SU-DHL-6 (cell line): ENCODE results near the gene ONECUT1.

ENCODE experiments used
- H2AFZ ChIP-seq: fragments of 200-600 bp; sonication (generic); 2 replicates; pipeline ENCODE4 v1.6.1; 2014; ENCODE audit warnings: low read depth, mild to moderate bottlenecking, moderate library complexity, mixed read lengths, antibody characterized with exemption, low read length; ENCODE audit not compliant: severe bottlenecking
- H3F3A ChIP-seq: fragments of 200-600 bp; shearing (Covaris generic); 2 replicates; pipeline ENCODE4 v1.6.0; 2016; ENCODE audit warnings: antibody characterized with exemption, mild to moderate bottlenecking; ENCODE audit not compliant: insufficient read depth
- H3K27ac ChIP-seq: fragments of 200-600 bp; sonication (generic); 2 replicates; pipeline ENCODE4 v1.5.1; 2016; ENCODE audit warnings: low read depth, mild to moderate bottlenecking, low read length, moderate library complexity, mixed read lengths
- H3K27me3 ChIP-seq: fragments of 200-600 bp; sonication (generic), shearing (Covaris generic); 2 replicates; pipeline ENCODE4 v1.6.0; 2014; ENCODE audit warnings: mild to moderate bottlenecking, low read length
- H3K36me3 ChIP-seq: fragments of 200-600 bp; sonication (generic); 2 replicates; pipeline ENCODE4 v1.6.1; 2014; ENCODE audit warnings: mild to moderate bottlenecking, low read length, mixed read lengths
- H3K4me2 ChIP-seq: fragments of 300-600, 200-600 bp; shearing (Covaris generic), sonication (generic); 2 replicates; pipeline ENCODE4 v1.6.0; 2014; ENCODE audit warnings: low read length, low read depth, mild to moderate bottlenecking; ENCODE audit not compliant: poor library complexity, severe bottlenecking
- H3K4me3 ChIP-seq: fragments of 200-600 bp; sonication (generic); 2 replicates; pipeline ENCODE4 v1.5.1; 2014; ENCODE audit warnings: antibody characterized with exemption, low read length, mild to moderate bottlenecking, mixed read lengths; ENCODE audit not compliant: insufficient read depth, poor library complexity, severe bottlenecking
- H3K79me2 ChIP-seq: fragments of 200-600 bp; sonication (generic); 2 replicates; pipeline ENCODE4 v1.6.1; 2014; ENCODE audit warnings: mild to moderate bottlenecking, low read length, moderate library complexity; ENCODE audit not compliant: insufficient read depth
- H3K9ac ChIP-seq: fragments of 200-600 bp; sonication (generic); 2 replicates; pipeline ENCODE4 v1.7.0; 2014; ENCODE audit warnings: mild to moderate bottlenecking, low read length
- H3K9me2 ChIP-seq: fragments of 200-600 bp; sonication (generic); replicated peaks from 2 replicates; pipeline ENCODE4 v1.6.1; 2014; ENCODE audit warnings: low read length; ENCODE audit not compliant: insufficient read depth
- H3K9me3 ChIP-seq: fragments of 200-600 bp; sonication (generic); 2 replicates; pipeline ENCODE4 v1.6.1; 2014; ENCODE audit warnings: low read length, mixed read lengths; ENCODE audit not compliant: insufficient read depth
- H4K20me1 ChIP-seq: fragments of 200-600 bp; sonication (generic); 2 replicates; pipeline ENCODE4 v1.6.1; 2014; ENCODE audit warnings: low read depth, mild to moderate bottlenecking, antibody characterized with exemption, low read length, moderate library complexity, mixed read lengths
- EZH2phosphoT487 ChIP-seq: fragments of 200-600 bp; sonication (generic), shearing (Covaris generic); conservative IDR thresholded peaks from 2 replicates; pipeline ENCODE4 v1.6.1; 2018; ENCODE audit warnings: mild to moderate bottlenecking, antibody characterized with exemption, low read length, moderate library complexity, mixed read lengths
- TF ChIP-seq, protein P1 (sequence below): fragments of 200-600 bp; sonication (generic); IDR thresholded peaks from one replicate; pipeline ENCODE4 v1.5.1; 2017; ENCODE audit warnings: antibody characterized with exemption, mild to moderate bottlenecking, low read length, moderate library complexity; ENCODE audit not compliant: insufficient read depth, poor library complexity, severe bottlenecking

The ONECUT1 gene

DNA sequence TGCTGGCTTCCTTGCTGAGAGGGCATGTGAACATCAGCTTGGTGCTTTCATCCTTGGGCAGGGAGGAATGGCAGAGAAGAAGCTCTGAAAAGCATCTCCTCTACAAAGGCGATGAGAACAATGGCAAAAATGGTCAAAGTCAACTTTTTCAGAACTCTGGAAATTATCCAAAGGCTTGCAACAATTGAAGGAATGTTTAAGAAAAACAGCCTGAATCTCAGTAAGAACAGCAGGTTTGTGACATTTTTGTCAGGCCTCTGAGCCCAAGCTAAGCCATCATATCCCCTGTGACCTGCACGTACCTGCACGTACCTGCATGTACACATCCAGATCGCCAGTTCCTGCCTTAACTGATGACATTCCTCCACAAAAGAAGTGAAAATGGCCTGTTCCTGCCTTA is 51.8 kb downstream of the ONECUT1 start:
- Histone ChIP-seq H3K4me3 (no peak overlapping the region), H3F3A (no peaks in the 10 kb centered on the region), H3K36me3 (no peaks in the 10 kb centered on the region), H3K4me2 (no peak overlapping the region), H3K27ac (no peak overlapping the region), H2AFZ (no peak overlapping the region), H3K9me3 (no peaks in the 10 kb centered on the region), H4K20me1 (no peaks in the 10 kb centered on the region), H3K79me2 (no peaks in the 10 kb centered on the region), H3K9me2 (no peaks in the 10 kb centered on the region), H3K9ac (no peak overlapping the region), H3K27me3 (no peaks in the 10 kb centered on the region)
- TF ChIP-seq, protein P1, sequence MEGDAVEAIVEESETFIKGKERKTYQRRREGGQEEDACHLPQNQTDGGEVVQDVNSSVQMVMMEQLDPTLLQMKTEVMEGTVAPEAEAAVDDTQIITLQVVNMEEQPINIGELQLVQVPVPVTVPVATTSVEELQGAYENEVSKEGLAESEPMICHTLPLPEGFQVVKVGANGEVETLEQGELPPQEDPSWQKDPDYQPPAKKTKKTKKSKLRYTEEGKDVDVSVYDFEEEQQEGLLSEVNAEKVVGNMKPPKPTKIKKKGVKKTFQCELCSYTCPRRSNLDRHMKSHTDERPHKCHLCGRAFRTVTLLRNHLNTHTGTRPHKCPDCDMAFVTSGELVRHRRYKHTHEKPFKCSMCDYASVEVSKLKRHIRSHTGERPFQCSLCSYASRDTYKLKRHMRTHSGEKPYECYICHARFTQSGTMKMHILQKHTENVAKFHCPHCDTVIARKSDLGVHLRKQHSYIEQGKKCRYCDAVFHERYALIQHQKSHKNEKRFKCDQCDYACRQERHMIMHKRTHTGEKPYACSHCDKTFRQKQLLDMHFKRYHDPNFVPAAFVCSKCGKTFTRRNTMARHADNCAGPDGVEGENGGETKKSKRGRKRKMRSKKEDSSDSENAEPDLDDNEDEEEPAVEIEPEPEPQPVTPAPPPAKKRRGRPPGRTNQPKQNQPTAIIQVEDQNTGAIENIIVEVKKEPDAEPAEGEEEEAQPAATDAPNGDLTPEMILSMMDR: no peak
- no peak for TF ChIP-seq EZH2phosphoT487

DNA sequence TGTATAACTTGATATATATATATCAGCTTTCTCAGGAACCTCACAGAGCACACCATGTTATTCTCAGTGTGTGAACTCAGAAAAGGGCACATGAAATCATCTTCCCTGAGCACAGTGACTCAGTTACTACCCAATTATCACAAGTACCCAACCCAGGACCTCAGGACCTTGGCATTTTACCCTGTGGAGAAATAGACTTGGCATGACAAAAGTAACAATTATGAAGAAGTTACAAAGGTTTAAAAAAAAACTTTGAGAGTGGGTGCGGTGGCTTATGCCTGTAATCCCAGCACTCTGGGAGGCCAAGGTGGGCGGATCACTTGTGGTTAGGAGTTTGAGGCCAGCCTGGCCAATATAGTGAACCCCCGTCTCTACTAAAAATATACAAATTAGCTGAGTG is 52.4 kb downstream of the ONECUT1 start:
- Histone ChIP-seq H3K79me2 (no peaks in the 10 kb centered on the region), H3K9me3 (no peaks in the 10 kb centered on the region), H2AFZ (no peak overlapping the region), H3K27me3 (no peaks in the 10 kb centered on the region), H3K36me3 (no peaks in the 10 kb centered on the region), H3K4me3 (no peak overlapping the region), H3K9ac (no peak overlapping the region), H3K27ac (no peak overlapping the region), H4K20me1 (no peaks in the 10 kb centered on the region), H3K4me2 (no peak overlapping the region), H3F3A (no peaks in the 10 kb centered on the region), H3K9me2 (no peaks in the 10 kb centered on the region)
- no peak for TF ChIP-seq EZH2phosphoT487
- TF ChIP-seq, protein P1: no peak

DNA sequence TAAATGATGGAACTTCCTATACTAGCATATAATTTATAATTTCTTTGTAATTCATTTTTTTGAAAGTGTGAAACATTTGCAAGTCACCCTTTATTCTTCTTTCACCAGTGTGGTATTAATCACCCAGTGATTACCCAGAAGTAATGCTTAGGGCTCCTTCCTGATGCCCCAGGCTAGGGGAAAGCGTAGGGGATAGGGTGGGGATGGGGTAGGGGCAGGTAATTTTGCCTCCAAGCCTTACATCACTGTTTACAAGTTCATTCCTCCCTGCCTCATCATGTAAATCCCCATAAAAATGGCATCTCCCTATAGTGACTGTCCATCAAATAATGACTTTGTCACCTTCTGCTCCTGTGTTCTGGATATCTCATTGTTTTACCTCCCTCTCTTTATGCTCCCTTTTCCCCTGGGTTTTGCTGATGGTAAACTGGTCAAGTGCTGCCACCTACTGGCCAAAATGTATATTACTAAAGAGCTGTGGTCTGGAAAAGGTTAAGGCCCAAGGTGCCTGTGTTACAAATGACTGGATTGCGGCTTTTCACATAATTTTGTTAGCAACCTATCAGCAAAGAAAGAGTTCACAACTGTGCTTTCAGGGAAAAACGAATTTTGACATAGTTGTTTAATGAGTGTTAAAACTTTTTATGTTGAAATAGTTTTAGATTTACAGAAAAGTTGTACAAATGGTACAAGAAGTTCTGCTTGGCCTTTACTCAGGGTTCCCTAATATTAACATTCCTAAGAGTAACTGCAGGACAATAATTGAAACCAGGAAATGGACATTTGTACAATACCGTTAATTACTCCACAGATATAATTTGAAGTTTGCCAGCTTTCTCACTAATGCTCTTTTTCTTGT is 54.7 kb downstream of the ONECUT1 start:
- H3K9me2 ChIP-seq: no peaks in the 10 kb centered on the region
- no peaks in the 10 kb centered on the region for H3K9me3 ChIP-seq
- H3K9ac ChIP-seq: no peak overlapping the region
- H3K27ac ChIP-seq: no peak overlapping the region
- no peaks in the 10 kb centered on the region for H3K36me3 ChIP-seq
- H3K4me2 ChIP-seq: no peak overlapping the region
- no peaks in the 10 kb centered on the region for H3K27me3 ChIP-seq
- H3K4me3 ChIP-seq: no peak overlapping the region
- H2AFZ ChIP-seq: no peak overlapping the region
- no peak for TF ChIP-seq EZH2phosphoT487
- TF ChIP-seq, protein P1: peak; percentile 72
- no peaks in the 10 kb centered on the region for H3F3A ChIP-seq
- H4K20me1 ChIP-seq: no peaks in the 10 kb centered on the region
- H3K79me2 ChIP-seq: no peaks in the 10 kb centered on the region
